CD4-positive, alpha-beta memory T cell (primary cell): ENCODE measurements around the gene MTMR1. TPM values are rescaled to one million over a fixed set of nuclear protein-coding genes. Genes with fewer than 3 reads are reported as not detected.

Experiments
- CTCF ChIA-PET: fragments of 350-600 bp; sonication (Branson Sonifier 250); formaldehyde crosslinking; loops from one replicate; lab custom pipeline; 2021; ENCODE audit warnings: inconsistent platforms; ENCODE audit not compliant: partially characterized antibody; lab: Charles Lee
- POLR2A ChIA-PET: fragments of 350-600 bp; sonication (Branson Sonifier 250); formaldehyde crosslinking; loops from one replicate; lab custom pipeline; 2021; ENCODE audit not compliant: partially characterized antibody; lab: Charles Lee
- DNase-seq, 5 donors: peaks; one replicate each; pipeline versions ENCODE4 v3.0.0 to v3.0.0-alpha.2; 2020 to 2022; ENCODE audit warnings: mixed read lengths in 1 of 5
- H3K27ac ChIP-seq: one replicate; pipeline ENCODE4 v1.7.0; 2013; ENCODE audit warnings: low read depth, low read length
- H3K27me3 ChIP-seq: 2 replicates; pipeline ENCODE4 v1.7.0; 2013; ENCODE audit warnings: mild to moderate bottlenecking, low read length, moderate library complexity; ENCODE audit not compliant: insufficient read depth
- H3K36me3 ChIP-seq: 2 replicates; pipeline ENCODE4 v1.7.0; 2013; ENCODE audit warnings: mild to moderate bottlenecking, low read length, moderate library complexity; ENCODE audit not compliant: insufficient read depth
- H3K4me1 ChIP-seq: 2 replicates; pipeline ENCODE4 v1.7.0; 2013; ENCODE audit warnings: mild to moderate bottlenecking, low read length, moderate library complexity; ENCODE audit not compliant: insufficient read depth
- H3K4me3 ChIP-seq, 2 donors: one replicate each; pipeline ENCODE4 v1.7.0; 2013; ENCODE audit warnings: low read length in 2 of 2, mild to moderate bottlenecking in 1 of 2
- H3K9me3 ChIP-seq, 2 donors: one replicate each; pipeline ENCODE4 v1.7.0; 2013; ENCODE audit warnings: low read length in 2 of 2, control low read depth in 1 of 2; ENCODE audit not compliant: control insufficient read depth in 1 of 2
- H3K27ac Mint-ChIP-seq, 7 donors: one replicate each; pipeline ENCODE4 v1.8.0; 2020 to 2021; ENCODE audit warnings: mixed read lengths in 7 of 7, mild to moderate bottlenecking in 6 of 7, inconsistent platforms in 3 of 7, moderate library complexity in 3 of 7
- H3K27me3 Mint-ChIP-seq, 2 donors: one replicate each; pipeline ENCODE4 v1.8.0; 2020 to 2021; ENCODE audit warnings: mixed read lengths in 2 of 2
- H3K36me3 Mint-ChIP-seq, 2 donors: one replicate each; pipeline ENCODE4 v1.8.0; 2020 to 2021; ENCODE audit warnings: mixed read lengths in 2 of 2, inconsistent platforms in 1 of 2, mild to moderate bottlenecking in 1 of 2
- H3K4me1 Mint-ChIP-seq, 4 donors: one replicate each; pipeline ENCODE4 v1.8.0; 2020 to 2021; ENCODE audit warnings: mixed read lengths in 4 of 4, mild to moderate bottlenecking in 1 of 4
- H3K4me3 Mint-ChIP-seq, 8 donors: one replicate each; pipeline ENCODE4 v1.8.0; 2020 to 2021; ENCODE audit warnings: mixed read lengths in 8 of 8, mild to moderate bottlenecking in 7 of 8, moderate library complexity in 6 of 8, inconsistent platforms in 3 of 8
- H3K9me3 Mint-ChIP-seq, 8 donors: one replicate each; pipeline ENCODE4 v1.8.0; 2020 to 2021; ENCODE audit warnings: mixed read lengths in 8 of 8, mild to moderate bottlenecking in 5 of 8, inconsistent platforms in 3 of 8, moderate library complexity in 1 of 8
- intact Hi-C: fragments of 100-400 bp; cut with micrococcal nuclease; formaldehyde crosslinking; loops from one replicate; pipeline ENCODE4 v1.15.1; 2023
- polyA plus RNA-seq, 2 donors: library from polyadenylated mRNA; unstranded; fragments of 300-500 nt; fragmentation: Illumina TruSeq; gene quantifications; one replicate each; pipeline ENCODE4 v1.2.3, GENCODE V29; 2021
- total RNA-seq, 2 experiments: library from RNA; stranded (reverse); gene quantifications; one replicate each; pipeline ENCODE4 v1.2.3, GENCODE V29; 2021

MTMR1 gene
- total and polyA plus RNA-seq, 4 experiments from 2014 or later = 15.1 to 37.6 (median 29.5) TPM

DNA sequence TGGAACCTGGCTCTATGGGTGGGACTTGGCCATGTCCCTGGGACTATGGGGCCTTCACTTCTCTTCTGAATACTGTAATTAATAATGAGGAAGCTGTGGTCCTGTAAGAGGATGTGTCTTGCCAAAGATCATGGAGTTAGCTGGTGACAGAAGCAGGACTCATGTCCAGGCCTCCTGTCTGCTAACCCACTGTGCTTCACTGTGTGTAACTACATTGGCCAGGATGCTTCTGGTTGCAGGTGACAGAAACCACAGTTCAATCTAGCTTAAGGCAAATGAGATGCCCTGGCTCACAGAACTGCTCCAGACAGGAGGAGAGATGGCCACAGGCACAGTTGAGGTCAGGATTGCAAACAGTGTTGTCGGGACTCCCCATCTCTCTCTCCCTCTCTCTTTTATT is 3.1 kb downstream of the MTMR1 start:
- ChIA-PET CTCF (interaction anchor here (0.7 to 3.3 kb wide), 6 partner anchors 13 to 24 kb away, joined by 3 to 16 read pairs (median 3); no protein-coding TSS in a partner anchor), POLR2A (interaction anchor here (0.7 to 1.5 kb wide), 5 partner anchors 10 to 758 kb away, joined by 3 to 5 read pairs (median 3); partner anchors contain the start of gene EOLA2)
- Histone ChIP-seq H3K36me3 (peaks cover 6% of the 10 kb centered on the region), H3K27me3 (no peaks in the 10 kb centered on the region), H3K4me1 (peaks cover 63% of the 10 kb centered on the region), H3K4me3 (no peak overlapping the region), H3K9me3 (no peaks in the 10 kb centered on the region), H3K27ac (no peak overlapping the region)
- H3K4me1 Mint-ChIP-seq = peaks cover 37 to 71% (median 51%) of the 10 kb centered on the region in 4 donors
- H3K27ac Mint-ChIP-seq = peak overlapping the region; percentile 65 to 97 (median 85)
- peak in 1 of 5 donors; percentile 7 for DNase-seq
- H3K36me3 Mint-ChIP-seq = peaks cover 3 to 24% of the 10 kb centered on the region in 2 donors
- H3K27me3 Mint-ChIP-seq = no peaks in the 10 kb centered on the region
- peak overlapping the region; percentile 51 to 98 (median 94) for H3K4me3 Mint-ChIP-seq
- no peaks in the 10 kb centered on the region for H3K9me3 Mint-ChIP-seq
- intact Hi-C loops = loop anchor here (2.0 kb wide), 1 partner anchor 18 kb away; no protein-coding TSS in a partner anchor

DNA sequence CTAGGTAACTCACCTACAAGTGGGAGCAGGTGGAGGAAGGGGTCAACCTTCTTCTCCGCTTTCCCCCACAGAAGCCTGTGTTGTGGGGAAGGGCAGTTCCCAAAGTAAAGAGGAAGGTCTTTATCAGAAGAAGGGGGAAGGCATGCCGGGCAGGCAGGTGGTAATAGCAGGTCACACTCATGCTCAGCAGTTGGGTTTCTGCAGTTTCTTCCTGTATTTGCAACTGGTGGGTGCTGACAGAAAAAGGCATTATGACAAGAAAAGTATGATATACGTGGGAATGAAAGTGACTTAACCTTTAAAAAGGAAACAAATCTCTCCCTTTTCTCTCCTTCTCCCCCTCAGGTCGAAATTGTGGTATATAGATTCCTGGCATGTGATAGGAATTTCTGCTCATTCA is 3.7 kb downstream of the MTMR1 start:
- no peaks in the 10 kb centered on the region for H3K27me3 Mint-ChIP-seq
- H3K27me3 ChIP-seq = no peaks in the 10 kb centered on the region
- peaks cover 7 to 27% of the 10 kb centered on the region in 2 donors for H3K36me3 Mint-ChIP-seq
- intact Hi-C loops = loop anchor here (2.0 kb wide), 1 partner anchor 18 kb away; no protein-coding TSS in a partner anchor
- H3K9me3 ChIP-seq = no peaks in the 10 kb centered on the region
- peak overlapping the region in 7 of 8 donors; percentile 31 to 98 (median 43) for H3K4me3 Mint-ChIP-seq
- no peak for DNase-seq
- ChIA-PET CTCF (interaction anchor here (1.3 to 3.3 kb wide), 3 partner anchors 13 to 21 kb away, joined by 3 to 16 read pairs (median 13); no protein-coding TSS in a partner anchor), POLR2A (interaction anchor here (1.1 to 1.5 kb wide), 2 partner anchors 19 to 758 kb away, joined by 4 to 5 read pairs; partner anchors contain the start of gene EOLA2)
- H3K27ac ChIP-seq = no peak overlapping the region
- H3K4me1 ChIP-seq = peaks cover 58% of the 10 kb centered on the region
- H3K27ac Mint-ChIP-seq = peak overlapping the region; percentile 2 to 97 (median 28)
- H3K9me3 Mint-ChIP-seq = no peaks in the 10 kb centered on the region
- peaks cover 38 to 70% (median 50%) of the 10 kb centered on the region in 4 donors for H3K4me1 Mint-ChIP-seq
- peaks cover 6% of the 10 kb centered on the region for H3K36me3 ChIP-seq
- H3K4me3 ChIP-seq = no peak overlapping the region

DNA sequence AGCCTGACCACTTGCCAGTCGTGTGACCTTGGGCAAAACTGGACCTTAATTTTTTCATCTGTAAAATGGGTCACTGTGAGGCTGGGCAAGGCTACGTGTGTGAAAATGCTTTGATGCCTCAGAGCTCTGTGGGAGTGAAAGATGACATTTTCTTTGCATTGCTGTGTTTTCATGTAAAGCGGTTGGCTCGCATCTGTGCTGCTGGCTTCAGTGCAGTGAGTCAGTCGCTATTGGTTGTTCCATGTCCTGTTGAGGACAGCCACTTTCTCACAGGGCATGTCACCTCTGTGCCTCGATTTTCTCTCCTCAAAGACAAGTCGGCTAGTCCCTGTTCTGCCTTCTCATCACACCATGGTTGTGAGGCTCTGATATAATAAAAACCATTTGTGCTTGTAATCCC is 4.4 kb downstream of the MTMR1 start:
- H3K4me3 ChIP-seq = no peak overlapping the region
- DNase-seq = no peak
- intact Hi-C loops = loop anchor here (2.0 kb wide), 1 partner anchor 17 kb away; no protein-coding TSS in a partner anchor
- H3K9me3 ChIP-seq = no peaks in the 10 kb centered on the region
- peak overlapping the region; percentile 19 to 93 (median 50) for H3K4me3 Mint-ChIP-seq
- H3K36me3 Mint-ChIP-seq = peaks cover 7 to 24% of the 10 kb centered on the region in 2 donors
- H3K4me1 ChIP-seq = peaks cover 51% of the 10 kb centered on the region
- peaks cover 6% of the 10 kb centered on the region for H3K36me3 ChIP-seq
- peaks cover 38 to 63% (median 46%) of the 10 kb centered on the region in 4 donors for H3K4me1 Mint-ChIP-seq
- CTCF ChIA-PET = interaction anchor here (0.9 kb wide), 1 partner anchor 14 kb away, joined by 4 read pairs; no protein-coding TSS in a partner anchor
- H3K27me3 Mint-ChIP-seq = no peaks in the 10 kb centered on the region
- no peak overlapping the region for H3K27ac ChIP-seq
- no peaks in the 10 kb centered on the region for H3K27me3 ChIP-seq
- POLR2A ChIA-PET = no interaction called here
- no peaks in the 10 kb centered on the region for H3K9me3 Mint-ChIP-seq
- H3K27ac Mint-ChIP-seq = peak overlapping the region; percentile 19 to 97 (median 81)

DNA sequence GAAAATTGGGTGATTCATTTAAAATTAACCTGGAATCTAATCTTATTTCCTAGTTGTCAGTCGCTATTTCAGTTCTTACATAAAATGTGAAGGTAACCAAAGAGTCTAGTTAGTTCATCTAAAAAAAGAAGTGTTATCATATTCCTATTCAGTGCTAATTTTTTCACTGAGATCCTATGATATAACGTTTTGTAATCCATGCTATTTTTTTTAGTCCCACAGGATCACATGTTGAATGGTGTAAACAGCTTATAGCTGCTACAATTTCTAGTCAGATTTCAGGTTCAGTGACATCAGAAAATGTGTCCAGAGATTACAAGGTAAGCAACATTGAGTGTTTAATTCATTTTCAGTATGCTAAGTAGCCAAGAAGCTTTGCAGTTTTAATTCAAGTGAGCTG is 5.8 kb downstream of the MTMR1 start:
- Histone ChIP-seq H3K27me3 (no peaks in the 10 kb centered on the region), H3K27ac (no peak overlapping the region), H3K4me3 (no peak overlapping the region), H3K4me1 (peaks cover 57% of the 10 kb centered on the region), H3K36me3 (peaks cover 6% of the 10 kb centered on the region), H3K9me3 (no peaks in the 10 kb centered on the region)
- intact Hi-C loops = no loop called here
- POLR2A ChIA-PET = interaction anchor here (1.6 kb wide), 1 partner anchor 12 kb away, joined by 3 read pairs; no protein-coding TSS in a partner anchor
- peaks cover 7 to 31% of the 10 kb centered on the region in 2 donors for H3K36me3 Mint-ChIP-seq
- H3K4me3 Mint-ChIP-seq = no peak overlapping the region
- no peaks in the 10 kb centered on the region for H3K9me3 Mint-ChIP-seq
- CTCF ChIA-PET = interaction anchor here (1.2 to 2.4 kb wide), 3 partner anchors 15 to 18 kb away, joined by 5 to 13 read pairs (median 5); no protein-coding TSS in a partner anchor
- H3K4me1 Mint-ChIP-seq = peaks cover 42 to 65% (median 53%) of the 10 kb centered on the region in 4 donors
- DNase-seq = no peak
- H3K27ac Mint-ChIP-seq = no peak overlapping the region
- H3K27me3 Mint-ChIP-seq = no peaks in the 10 kb centered on the region

DNA sequence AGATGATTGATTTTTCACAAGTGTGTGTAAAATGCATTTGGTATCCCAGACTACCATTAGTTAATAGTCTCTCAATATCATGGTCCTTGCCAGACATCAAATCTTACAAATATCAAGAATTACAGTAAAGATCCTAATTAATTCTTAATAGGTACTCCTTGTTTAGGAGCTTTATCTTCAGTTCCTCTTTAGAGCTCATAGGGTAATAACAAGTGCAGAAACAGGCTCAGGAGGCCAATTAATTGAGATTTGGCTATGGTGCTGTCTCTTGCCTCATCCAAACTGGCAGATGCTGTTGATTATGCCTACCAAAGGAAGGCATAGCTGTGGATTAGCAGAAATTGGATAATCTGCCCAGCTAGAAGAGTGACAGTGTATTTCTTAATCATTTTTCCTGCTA is 6.9 kb downstream of the MTMR1 start:
- Histone ChIP-seq H3K4me1 (peaks cover 46% of the 10 kb centered on the region), H3K36me3 (peaks cover 6% of the 10 kb centered on the region), H3K9me3 (no peaks in the 10 kb centered on the region), H3K4me3 (no peak overlapping the region), H3K27ac (no peak overlapping the region), H3K27me3 (no peaks in the 10 kb centered on the region)
- Mint-ChIP-seq H3K9me3 (no peaks in the 10 kb centered on the region), H3K36me3 (peaks cover 18 to 35% of the 10 kb centered on the region in 2 donors), H3K4me3 (no peak overlapping the region), H3K27me3 (no peaks in the 10 kb centered on the region), H3K4me1 (peaks cover 36 to 64% (median 49%) of the 10 kb centered on the region in 4 donors), H3K27ac (no peak overlapping the region)
- CTCF ChIA-PET = interaction anchor here (0.7 to 2.4 kb wide), 5 partner anchors 8 to 17 kb away, joined by 3 to 13 read pairs (median 5); no protein-coding TSS in a partner anchor
- intact Hi-C loops = no loop called here
- DNase-seq = no peak
- POLR2A ChIA-PET = interaction anchor here (1.1 to 1.6 kb wide), 2 partner anchors 8 to 11 kb away, joined by 3 read pairs; no protein-coding TSS in a partner anchor

GRCh38 chrX:150701377-150701776 is 8.2 kb downstream of the MTMR1 start:
- Histone ChIP-seq H3K27ac (no peak overlapping the region), H3K36me3 (peaks cover 6% of the 10 kb centered on the region), H3K4me3 (no peak overlapping the region), H3K9me3 (no peaks in the 10 kb centered on the region), H3K27me3 (no peaks in the 10 kb centered on the region), H3K4me1 (peaks cover 33% of the 10 kb centered on the region)
- POLR2A ChIA-PET = interaction anchor here (1.1 to 3.8 kb wide), 3 partner anchors 8 to 18 kb away, joined by 3 to 26 read pairs (median 3); partner anchors contain the start of gene MTMR1
- no peaks in the 10 kb centered on the region for H3K27me3 Mint-ChIP-seq
- H3K27ac Mint-ChIP-seq = no peak overlapping the region
- H3K36me3 Mint-ChIP-seq = peaks cover 22 to 42% of the 10 kb centered on the region in 2 donors
- DNase-seq = no peak
- H3K9me3 Mint-ChIP-seq = peaks cover 0 to 2% (median 0%) of the 10 kb centered on the region in 8 donors
- H3K4me3 Mint-ChIP-seq = no peak overlapping the region
- H3K4me1 Mint-ChIP-seq = peaks cover 27 to 61% (median 42%) of the 10 kb centered on the region in 4 donors
- intact Hi-C loops = no loop called here
- CTCF ChIA-PET = interaction anchor here (1.1 to 2.9 kb wide), 5 partner anchors 10 to 20 kb away, joined by 3 to 12 read pairs (median 4); no protein-coding TSS in a partner anchor
